NCI-H1930 (cell line): ENCODE results near the gene TSPOAP1.

Experiments
- DNase-seq, 2 experiments: peaks; one replicate each; lab custom pipeline; 2025; lab: John Stamatoyannopoulos, UW

TSPOAP1 gene

DNA sequence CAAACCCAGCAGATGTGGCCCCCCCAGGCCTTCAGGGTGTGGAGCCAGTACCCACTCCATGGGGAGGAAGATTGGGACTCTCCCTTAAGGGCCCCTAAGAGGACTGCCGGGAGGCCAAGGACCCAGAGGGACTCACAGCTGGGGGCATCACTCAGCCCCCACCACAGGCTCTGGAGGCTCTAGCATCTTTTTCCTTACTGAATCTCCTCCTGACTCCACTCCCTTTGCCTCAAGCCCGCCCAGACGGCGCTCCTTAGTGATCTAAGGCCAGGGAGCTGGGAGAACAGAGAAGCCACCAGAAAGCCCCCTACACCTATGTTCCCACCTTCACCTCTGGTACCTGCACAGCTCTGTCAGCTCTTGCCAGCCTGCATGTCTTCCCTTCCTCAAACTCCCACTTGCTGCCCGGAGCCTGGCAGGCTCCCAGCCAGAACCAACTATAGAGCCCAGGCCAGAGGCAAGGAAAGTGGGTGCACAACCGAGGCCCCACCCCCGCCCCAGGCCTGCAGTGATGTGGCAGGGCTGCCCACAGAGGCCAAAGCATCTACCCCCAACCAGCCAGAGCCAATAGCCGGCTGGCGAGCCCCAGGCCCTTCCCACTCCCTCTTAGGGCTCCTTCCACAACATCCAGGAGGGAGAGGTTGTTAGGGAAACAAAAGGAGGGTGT is 25.5 kb downstream of the TSPOAP1 start:
- DNase-seq: no peak

DNA sequence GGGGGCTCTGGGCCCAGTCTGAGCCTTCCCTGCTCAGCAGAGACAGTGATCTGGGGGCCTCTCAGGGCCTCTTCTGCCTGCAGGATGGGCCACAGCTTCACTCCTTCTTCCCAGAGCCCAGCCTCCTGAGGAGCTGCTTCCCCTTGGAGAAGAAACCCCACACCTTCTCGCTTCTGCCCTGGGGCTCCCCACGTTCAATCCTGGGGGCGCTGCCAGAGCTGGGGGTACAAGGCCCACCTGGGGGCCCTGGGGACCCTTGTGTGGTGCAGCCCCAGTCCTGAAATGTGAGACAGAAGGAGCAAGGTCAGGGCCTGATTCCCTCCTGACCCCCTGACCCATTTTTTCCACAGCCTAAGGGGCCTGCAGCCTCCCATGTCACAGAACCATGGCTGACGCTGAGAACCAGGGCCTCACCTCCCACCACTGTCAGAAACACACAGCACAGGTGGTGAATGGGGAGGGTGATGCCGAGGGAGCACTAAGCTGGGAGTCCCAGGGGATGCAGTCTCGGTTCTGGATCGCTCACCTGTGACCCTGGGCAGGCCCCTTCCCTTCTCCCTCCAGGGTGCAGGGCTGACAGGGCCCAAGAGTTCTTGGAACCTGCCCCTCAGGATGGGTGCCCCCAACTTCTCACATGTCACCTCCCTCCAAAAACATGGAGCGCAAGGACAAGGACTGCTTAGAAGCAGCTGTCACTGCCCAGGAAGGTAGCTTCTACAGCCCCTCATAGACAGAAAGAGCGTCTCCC is 26.2 kb downstream of the TSPOAP1 start:
- DNase-seq: no peak

DNA sequence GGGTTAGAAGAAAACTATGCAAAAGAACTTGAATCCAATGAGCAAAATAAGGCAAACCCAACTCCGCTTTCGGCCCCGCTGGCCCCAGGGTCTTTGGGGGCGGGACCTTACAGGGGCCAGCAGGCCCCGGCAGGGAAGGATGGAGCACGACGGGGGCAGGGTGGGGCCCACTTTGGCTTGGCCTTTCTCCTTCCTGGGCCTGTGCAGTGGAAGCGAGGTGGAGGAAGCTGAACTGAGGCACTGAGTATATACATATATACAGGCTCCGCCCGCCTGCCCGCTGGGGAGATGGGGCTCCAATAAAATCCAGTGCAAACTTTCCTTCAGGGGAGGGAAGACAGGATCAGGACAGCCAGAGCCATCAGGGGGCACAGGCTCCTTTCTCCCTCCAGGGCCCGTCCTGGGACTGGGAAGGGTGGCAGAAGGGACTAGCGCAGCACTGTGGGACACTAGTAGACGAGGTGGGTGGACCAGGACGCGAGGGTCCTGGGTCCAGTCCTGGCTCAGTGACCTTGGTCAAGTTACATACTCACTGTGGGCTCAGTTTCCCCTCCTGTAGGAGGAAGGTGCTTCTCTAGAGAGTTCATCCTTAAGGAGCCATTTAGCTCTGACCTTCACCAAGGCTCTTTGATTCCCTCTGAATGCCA is 27.0 kb downstream of the TSPOAP1 start:
- no peak for DNase-seq

DNA sequence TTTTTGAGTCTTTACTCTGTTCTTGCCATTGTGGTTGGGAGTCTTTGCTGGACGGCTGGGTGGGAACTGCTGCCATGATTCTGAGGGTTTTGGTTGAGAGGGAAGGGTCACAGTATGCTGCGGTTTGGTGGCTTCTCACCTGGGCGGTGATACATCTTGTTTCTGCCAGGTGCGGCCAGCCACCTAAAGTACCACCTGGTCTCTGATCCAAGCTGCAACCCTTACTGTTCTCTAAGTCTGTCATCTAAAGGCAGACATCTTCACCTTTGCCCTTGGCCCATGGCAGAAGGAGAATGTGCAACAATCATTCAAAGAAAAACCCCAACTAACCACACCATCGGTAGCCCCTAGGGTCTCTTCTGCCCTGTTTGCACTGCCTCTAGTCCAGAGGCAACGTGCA is 28.3 kb downstream of the TSPOAP1 start:
- DNase-seq: no peak

DNA sequence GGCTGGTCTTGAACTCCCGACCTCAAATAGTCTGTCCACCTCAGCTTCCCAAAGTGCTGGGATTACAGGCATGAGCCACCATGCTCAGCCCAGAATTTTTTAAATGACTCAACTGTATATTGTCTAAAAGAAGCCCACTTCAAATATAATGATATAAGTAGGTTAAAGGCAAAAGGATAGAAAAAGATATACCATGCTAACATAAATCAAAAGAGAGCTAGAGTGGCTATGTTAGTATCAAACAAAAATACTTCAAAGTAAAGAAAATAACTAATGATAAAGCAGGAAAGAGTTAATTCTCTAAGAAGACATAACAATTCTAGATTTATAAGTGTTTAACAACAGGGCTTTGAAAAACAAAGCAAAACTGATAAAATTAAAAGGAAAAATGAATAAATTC is 34.6 kb downstream of the TSPOAP1 start:
- DNase-seq: no peak

DNA sequence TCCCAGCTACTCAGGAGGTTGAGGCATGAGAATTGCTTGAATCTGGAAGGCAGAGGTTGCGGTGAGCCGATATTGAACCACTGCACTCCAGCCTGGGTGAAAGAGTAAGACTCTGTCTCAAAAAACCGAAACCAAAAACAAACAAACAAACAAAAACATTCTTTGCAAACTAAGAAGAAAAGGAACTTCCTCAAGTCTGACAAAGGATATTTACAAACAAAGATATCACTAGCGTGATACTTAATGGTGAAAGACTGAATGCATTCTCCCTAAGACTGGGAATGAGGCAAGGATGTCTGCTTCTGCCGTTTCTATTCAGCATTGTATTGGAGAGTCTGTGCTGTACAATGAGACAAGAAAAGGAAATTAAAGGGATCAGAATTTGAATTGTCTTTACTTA is 37.3 kb downstream of the TSPOAP1 start:
- no peak for DNase-seq

DNA sequence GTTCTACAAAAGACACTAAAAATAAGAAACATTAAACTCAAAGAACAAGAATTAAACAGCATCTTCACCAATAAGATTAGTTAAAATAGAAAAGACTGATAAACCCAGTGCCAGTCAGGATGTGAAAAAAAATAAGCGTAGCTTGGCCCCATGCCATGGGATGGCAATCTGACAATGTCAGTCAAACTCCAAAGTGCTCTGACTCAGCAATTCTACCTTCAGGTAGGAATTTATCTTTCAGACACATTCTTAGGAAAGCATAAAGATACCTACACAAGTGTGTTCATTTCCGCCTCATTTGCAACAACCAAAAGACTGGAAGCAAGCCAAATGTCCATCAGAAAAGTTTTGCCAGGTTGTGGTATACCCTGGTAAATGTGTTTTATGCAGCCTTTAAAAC is 38.7 kb downstream of the TSPOAP1 start:
- no peak for DNase-seq

DNA sequence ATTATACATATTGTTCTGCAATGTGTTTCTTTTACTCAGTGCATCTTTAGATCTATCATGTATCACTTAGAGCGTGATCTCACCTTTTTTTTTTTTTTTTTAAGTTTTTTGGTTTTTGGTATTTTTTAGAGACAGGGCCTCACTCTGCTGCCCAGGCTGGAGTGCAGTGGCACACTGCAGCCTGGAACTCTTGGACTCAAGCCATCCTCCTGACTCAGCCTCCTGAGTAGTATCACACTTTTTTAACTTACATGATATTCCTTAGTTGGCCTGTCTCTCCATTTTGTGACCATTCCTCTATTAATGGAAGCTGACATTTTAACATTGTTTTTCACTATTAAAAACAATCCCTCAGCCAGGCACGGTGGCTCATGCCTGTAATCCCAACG is 43.2 kb downstream of the TSPOAP1 start:
- DNase-seq: no peak

DNA sequence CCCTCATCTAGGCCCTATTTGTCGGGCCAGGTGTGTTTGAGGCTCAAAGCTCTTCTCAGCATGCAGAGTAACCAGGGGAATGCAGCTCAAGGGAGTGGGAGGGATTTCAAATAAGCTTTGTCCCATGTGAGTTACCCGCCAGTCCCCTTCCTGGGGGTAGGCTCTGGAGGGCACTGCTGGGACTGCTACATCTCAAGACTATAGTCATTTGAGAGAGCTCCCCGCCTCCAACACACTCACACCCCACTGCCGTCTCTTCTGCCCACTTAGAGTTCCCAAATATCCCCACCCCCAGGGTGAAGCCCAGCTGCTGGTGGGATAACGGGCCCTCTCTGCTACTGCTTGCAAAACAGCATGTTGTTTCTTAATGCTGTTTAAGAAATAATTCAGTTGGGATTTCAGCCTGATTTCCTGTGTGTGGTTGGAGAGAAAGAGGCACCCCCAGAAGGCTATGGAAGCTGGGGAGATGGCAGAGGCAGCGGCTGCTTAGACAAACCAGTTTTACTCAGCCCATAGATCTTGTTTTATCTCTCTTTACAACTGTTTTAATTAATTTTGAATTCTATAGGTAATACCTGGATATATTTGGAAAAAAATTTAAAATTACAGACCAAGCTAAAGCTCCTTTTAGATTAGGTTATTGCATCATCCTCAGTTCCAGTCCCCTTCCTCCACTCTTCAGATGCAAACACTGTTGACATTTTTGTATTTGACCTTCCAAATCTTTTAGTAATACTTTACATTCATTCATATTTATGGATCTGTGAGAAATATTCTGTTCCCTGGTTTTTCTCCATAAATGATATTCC is 43.8 kb downstream of the TSPOAP1 start:
- no peak for DNase-seq

DNA sequence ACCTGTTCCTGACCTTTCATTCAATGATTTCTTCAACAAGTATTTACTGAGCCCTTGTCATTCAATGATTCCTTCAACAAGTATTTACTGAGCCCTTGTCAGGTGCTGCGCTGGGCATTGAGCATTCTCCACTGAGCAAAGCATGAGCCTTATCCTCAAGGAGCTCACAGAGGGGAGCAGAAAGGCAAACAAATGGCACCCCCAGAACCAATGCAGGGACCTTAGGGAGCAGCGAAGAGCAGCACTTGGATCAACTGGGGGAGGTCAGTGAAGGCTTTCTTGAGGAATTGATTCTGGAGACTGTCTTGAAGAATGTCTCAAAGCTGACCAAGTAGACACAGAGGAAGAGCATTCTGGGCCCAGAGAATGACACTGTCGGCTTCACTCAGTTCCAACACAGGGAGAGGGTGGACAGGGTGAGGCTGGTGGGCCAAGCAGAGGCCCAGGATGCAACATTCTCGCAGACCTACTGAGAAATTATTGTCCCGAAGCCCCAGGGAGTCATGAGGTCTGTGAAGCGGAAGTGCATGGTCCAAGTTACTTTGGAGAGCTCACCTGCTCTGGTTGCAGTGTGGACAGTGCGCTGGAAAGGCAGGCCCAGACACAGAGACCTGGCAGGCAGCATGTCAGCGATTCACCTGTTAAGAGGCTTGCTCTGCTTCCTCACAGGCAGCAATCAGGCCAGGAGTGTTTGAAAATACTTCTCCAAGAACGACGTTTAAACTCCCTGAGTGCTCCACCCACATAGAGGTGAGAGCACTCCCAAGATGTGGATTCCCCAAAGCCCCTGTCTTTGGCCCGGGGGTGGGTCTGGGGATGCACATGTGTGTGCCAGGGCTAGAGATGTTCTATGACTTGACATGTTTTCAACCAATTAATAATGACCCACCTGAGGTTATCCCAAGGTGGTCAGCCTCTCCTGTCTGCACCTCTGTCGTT is 44.7 kb downstream of the TSPOAP1 start:
- DNase-seq: no peak

DNA sequence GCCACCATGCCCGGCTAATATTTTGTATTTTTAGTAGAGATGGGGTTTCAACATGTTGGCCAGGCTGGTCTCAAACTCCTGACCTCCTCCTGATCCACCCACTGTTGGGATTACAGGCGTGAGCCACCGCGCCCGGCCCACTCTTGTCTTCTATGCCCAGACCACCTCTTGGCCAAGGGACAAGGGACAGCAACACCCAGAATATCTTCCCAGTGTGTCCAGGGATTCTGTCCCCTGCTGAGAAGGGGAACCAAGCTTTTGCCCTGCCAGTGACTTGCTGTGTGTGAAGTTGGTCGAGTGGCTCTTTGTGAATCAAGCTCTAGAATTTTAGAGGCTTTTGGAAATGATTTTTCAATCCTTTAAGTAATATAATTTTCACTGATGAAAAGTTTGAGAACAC is 46.2 kb downstream of the TSPOAP1 start:
- DNase-seq: no peak

DNA sequence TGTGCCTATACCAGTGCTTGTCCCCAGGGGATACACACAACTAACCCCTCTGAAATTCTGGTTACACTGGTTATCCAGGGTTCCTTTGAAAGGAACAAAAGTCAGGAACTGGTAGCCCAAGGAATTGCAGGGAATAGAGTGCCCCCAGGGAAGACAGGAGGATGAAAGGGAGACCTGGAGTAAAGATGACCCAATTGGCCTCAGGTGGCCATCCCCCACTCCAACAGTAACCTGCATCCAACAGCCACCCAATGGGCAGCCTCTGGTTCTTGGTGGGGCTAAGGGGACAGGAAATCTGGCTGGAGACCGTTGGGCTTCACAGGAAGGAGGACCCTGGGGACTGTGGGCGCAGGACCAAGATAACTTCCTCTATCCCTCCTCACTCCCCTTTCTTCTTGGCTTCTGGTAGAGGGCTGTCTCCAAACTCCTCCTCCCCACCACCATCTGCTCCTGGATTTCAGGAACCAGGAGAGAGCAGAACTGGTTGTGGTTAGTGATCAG is 47.0 kb downstream of the TSPOAP1 start:
- DNase-seq: no peak

DNA sequence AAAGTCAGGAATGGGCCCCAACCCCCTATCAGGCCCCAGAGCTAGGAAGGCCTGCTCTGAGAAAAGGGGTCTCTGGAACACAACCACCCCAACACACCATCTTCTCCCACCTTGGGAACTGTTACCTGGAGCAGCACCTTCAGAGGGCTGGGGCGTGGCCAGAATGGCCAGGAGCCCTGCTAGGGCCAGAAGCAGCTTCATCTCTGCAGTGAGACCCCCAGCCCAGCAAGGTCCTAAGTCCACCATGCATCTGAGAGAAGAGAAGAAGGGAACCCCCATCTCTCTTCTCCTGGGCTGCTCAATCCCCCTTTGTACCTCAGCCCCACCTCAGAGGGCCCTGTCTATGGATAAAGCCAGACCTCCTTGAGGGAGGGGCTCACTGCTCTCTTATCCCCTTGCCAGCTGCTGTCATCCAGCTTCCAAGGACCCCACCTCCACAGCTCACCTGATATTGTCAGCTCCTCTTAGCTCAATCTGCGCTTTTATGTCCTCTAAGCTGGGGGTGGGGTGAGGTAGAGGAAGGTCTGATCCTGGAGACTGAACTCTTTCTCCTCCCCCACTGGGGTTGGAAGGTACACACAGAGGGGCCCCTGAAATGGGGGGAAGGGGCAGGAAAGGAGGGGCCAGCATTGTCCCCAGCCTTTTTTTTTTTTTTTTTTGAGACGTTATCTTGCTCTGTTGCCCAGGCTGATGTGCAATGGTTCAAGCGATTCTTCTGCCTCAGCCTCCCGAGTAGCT is 47.9 kb downstream of the TSPOAP1 start, which contains the start of gene MPO:
Gene MPO, minus strand, starts transcription at position 456 of the 738 bp plus-strand sequence. Its CDS starts 177 bp downstream, at position 279.
- DNase-seq: no peak

DNA sequence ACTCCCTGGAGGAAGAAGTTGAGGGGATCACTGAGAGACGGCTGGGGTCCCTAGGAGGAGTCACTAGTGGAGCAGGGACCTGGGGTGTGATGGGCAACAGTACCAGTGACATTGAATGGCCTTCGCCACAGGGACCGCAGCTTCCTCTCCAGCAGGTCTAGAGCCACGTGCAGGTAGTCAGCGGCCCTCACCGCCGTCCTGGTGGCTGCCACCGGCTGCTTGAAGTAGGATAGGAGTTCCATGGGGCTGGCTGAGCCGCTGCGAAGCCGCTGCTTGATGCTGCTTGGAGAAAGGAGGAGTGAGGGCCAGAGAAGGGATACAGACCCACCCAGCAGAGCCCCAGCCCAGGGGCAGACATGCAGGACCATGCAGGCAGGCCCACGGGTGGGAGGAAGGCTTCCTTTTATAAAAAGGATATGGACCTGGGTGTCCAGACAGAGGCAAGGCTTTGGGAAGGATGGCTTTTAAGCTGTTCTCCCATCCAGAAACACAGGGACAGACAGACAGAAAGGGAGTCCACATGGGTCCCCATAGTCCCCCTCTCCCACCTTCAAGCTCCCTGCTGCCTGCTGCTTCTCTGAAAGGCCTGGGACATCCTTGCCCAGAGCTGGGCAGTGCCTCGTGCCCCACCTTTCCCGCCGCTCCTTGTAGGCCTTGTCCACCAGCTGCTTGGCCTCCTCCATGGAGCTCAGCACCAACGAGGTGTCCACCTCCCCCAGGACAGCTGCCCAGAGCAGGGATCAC is 48.7 kb downstream of the TSPOAP1 start:
- no peak for DNase-seq

DNA sequence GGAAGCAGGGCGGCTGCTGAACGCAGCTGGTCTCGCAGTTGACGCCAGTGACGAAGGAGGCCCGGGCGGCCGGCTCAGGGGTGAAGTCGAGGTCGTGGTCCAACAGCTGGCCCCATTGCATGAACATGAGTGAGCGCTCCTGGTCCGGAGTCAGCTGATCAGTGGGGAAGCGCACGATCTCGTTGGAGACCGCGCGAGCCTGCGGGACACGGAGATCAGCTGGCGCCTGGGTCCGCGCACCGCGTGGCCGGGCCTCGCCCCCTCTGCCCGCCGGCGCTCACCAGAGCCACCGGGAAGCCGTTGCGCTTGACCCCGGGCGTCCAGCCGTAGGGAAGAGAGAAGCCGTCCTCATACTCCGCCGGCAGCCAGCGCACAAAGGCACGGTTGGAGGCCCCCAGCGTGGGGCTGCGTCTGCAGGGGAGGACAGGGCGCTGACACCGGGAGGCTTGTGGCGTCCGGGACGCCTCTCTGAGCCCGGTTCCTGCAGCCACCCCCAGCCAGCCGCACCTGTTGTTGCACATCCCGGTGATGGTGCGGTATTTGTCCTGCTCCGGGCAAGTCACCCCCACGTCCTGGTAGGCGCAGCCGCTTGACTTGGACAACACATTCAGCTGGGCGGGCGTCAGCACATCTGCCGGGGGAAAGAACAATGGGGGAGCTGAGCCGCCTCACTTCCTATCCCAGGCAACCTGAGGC is 49.4 kb downstream of the TSPOAP1 start:
- no peak for DNase-seq

DNA sequence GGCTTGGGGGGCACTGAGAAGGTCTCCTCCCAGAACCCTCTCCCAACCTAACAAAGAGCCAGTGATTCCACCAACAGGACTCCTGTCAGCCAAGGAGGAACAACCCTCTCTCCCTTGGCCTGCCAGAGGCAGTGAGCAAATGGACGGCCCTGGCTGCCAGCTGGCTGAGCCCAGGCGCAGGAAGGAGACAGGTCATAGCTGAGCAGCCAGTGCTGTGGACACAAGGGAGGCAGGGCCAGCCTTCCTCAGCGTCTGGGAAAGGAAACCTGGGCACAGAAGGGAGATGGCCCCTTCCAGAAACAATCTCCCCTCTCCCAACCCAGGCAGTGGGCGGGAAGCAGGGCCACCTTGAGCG is 50.0 kb downstream of the TSPOAP1 start:
- DNase-seq: no peak

DNA sequence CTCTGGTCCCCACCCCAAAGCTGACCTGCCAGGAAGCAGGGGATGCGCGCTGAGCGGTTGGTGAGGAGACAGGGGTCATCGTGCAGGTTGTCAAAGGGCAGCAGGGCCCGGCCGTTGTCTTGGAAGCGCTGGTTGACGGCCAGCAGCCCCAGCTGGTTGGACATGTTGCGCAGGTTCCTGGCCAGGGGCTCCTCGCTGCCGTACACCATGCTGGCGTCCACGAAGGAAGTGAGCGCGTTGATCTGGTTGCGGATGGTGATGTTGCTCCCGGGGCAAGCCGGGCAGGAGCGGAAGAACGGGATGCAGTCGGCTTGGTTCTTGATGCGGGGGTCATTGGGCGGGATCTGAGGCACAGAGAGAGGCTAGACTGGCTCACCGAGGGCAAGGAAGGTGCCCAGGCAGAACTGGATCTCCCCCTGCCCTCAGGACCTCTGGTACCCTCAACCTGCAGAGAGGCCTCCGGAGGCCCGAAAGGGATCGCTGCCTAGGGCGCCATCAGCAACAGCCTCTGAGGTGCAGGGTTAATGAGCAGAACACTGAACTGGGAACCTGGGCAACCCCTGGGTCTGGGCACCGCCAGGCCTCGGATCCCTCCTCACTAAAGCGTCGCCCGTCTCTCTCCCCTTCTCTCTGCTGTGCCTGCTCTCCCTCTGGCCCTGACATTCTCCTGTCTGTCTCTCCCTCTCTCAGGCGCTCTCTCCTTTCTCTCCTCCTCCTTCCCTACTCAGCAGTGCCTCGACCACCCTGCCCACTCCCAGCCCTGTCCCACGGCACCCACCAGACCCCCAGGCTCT is 50.6 kb downstream of the TSPOAP1 start:
- DNase-seq: no peak

DNA sequence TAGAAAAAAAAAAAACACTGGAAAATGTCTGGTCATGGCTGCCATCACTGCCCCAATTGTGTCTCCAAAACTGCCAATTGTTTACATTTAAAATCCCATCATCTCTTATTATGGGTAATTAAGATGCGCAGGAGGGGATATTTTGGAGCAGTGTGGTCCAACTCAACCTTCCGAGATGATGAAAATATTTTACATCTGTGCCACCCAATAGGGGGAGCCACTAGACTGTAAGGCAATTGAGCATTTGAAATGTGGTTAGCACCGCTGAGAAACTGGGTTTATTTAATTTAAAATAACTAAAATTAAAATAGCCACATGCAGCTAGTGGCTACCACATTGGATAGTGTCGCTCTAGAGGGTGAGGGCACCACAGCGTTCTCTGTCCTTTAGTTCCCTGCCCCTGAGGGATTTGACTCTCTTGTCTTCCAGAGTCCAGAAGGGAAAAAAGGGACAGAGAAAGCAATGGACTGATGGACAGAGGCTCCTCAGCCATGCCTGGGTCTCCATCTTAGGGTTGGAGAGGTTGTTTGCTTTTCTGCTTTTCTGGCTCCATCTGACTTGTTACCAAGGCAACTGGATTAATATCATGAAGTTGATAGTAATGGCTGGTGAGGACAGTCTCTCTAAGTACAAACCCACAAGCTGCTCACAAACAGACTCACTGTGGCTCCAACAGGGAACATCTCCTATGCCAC is 51.3 kb downstream of the TSPOAP1 start:
- no peak for DNase-seq
